GM18873 (cell line): ENCODE data around the gene FOXA2.
"Not testable (repeated sequence)": the region's sequence is repeated elsewhere in the genome, so short reads cannot be mapped to it uniquely, and the experiment has no call there.

ENCODE experiments used
- ATAC-seq: cut with Tn5 transposase; IDR thresholded peaks from one replicate; pipeline ENCODE4 v1.9.1; 2021; ENCODE audit warnings: mild to moderate bottlenecking, moderate library complexity, moderate number of reproducible peaks; ENCODE audit not compliant: unreplicated experiment, low FRiP score

Gene FOXA2

GRCh38 chr20:22584522-22584921 lies at the start of gene FOXA2:
Gene FOXA2, minus strand, starts transcription at chr20:22584572. Its CDS starts 294 bp downstream, at chr20:22584278.
- ATAC-seq, result no peak

GRCh38 chr20:22630701-22631100 lies 46.3 kb upstream of the FOXA2 start:
- no peak for ATAC-seq

GRCh38 chr20:22629927-22630326 lies 45.6 kb upstream of the FOXA2 start:
- ATAC-seq, result no peak

GRCh38 chr20:22629447-22629846 lies 45.1 kb upstream of the FOXA2 start:
- no peak for ATAC-seq

GRCh38 chr20:22626496-22626895 lies 42.1 kb upstream of the FOXA2 start:
- ATAC-seq, result no peak

- ATAC-seq, result no peak
Measured at GRCh38 chr20:22623211-22623610, 38.8 kb upstream of the FOXA2 start.

- no peak for ATAC-seq
Measured at GRCh38 chr20:22620342-22620741, 36.0 kb upstream of the FOXA2 start.

- ATAC-seq, result no peak
Measured at GRCh38 chr20:22619806-22620205, 35.4 kb upstream of the FOXA2 start.

- no peak for ATAC-seq
Measured at GRCh38 chr20:22619272-22619671, 34.9 kb upstream of the FOXA2 start.

GRCh38 chr20:22617160-22617559 lies 32.8 kb upstream of the FOXA2 start:
- no peak for ATAC-seq

GRCh38 chr20:22616551-22616950 lies 32.2 kb upstream of the FOXA2 start:
- ATAC-seq, result no peak

GRCh38 chr20:22615425-22615824 lies 31.1 kb upstream of the FOXA2 start:
- ATAC-seq, result no peak

- ATAC-seq, result no peak
Measured at GRCh38 chr20:22611636-22612035, 27.3 kb upstream of the FOXA2 start.

- ATAC-seq, result no peak
Measured at GRCh38 chr20:22607695-22608094, 23.3 kb upstream of the FOXA2 start.

- ATAC-seq, result no peak
Measured at GRCh38 chr20:22604815-22605214, 20.4 kb upstream of the FOXA2 start.

- ATAC-seq, result no peak
Measured at GRCh38 chr20:22601361-22602141, 17.2 kb upstream of the FOXA2 start.

GRCh38 chr20:22599258-22599657 lies 14.9 kb upstream of the FOXA2 start:
- ATAC-seq, result not testable (repeated sequence)

- no peak for ATAC-seq
Measured at GRCh38 chr20:22597303-22597702, 12.9 kb upstream of the FOXA2 start.

- no peak for ATAC-seq
Measured at GRCh38 chr20:22590662-22591061, 6.3 kb upstream of the FOXA2 start.

- ATAC-seq, result no peak
Measured at GRCh38 chr20:22586645-22587310, 2.4 kb upstream of the FOXA2 start.

- ATAC-seq, result no peak
Measured at GRCh38 chr20:22585786-22586493, 1.6 kb upstream of the FOXA2 start.
